Osteoblast (primary cell): ENCODE results near the gene IL3RA. TPM values are rescaled to one million over a fixed set of nuclear protein-coding genes. Genes with fewer than 3 reads are reported as not detected.
"Not testable (repeated sequence)": the region's sequence is repeated elsewhere in the genome, so short reads cannot be mapped to it uniquely, and the experiment has no call there.

Experiments
- DNase-seq: peaks from one replicate; pipeline ENCODE4 v3.0.0; 2011; ENCODE audit warnings: low spot score, mixed read lengths; ENCODE audit not compliant: insufficient read length; ENCODE audit errors: missing footprints
- H2AFZ ChIP-seq: 2 replicates; pipeline ENCODE4 v1.6.0; 2011; ENCODE audit warnings: mild to moderate bottlenecking, low read length
- H3K27ac ChIP-seq: 2 replicates; pipeline ENCODE4 v1.5.1; 2011; ENCODE audit warnings: mild to moderate bottlenecking, low read depth, low read length, moderate library complexity
- H3K27me3 ChIP-seq: 2 replicates; pipeline ENCODE4 v1.6.0; 2012; ENCODE audit warnings: mild to moderate bottlenecking, control low read depth, inconsistent platforms, low read length, moderate library complexity; ENCODE audit not compliant: insufficient read depth
- H3K36me3 ChIP-seq: 2 replicates; pipeline ENCODE4 v1.5.1; 2011; ENCODE audit warnings: mild to moderate bottlenecking, low read length, control low read depth, moderate library complexity; ENCODE audit not compliant: insufficient read depth
- H3K4me1 ChIP-seq: 2 replicates; pipeline ENCODE4 v1.5.1; 2011; ENCODE audit warnings: mild to moderate bottlenecking, low read length, control low read depth, moderate library complexity; ENCODE audit not compliant: insufficient read depth
- H3K4me2 ChIP-seq: 2 replicates; pipeline ENCODE4 v1.6.0; 2011; ENCODE audit warnings: mild to moderate bottlenecking, low read length; ENCODE audit not compliant: insufficient read depth
- H3K4me3 ChIP-seq: fragments of 200-600 bp; sonication (generic); 3 replicates; pipeline ENCODE4 v1.5.1; 2012; ENCODE audit warnings: mild to moderate bottlenecking, low read length, inconsistent platforms; ENCODE audit not compliant: insufficient read depth
- H3K79me2 ChIP-seq: 2 replicates; pipeline ENCODE4 v1.6.0; 2012; ENCODE audit warnings: mild to moderate bottlenecking, low read length, control low read depth, inconsistent platforms; ENCODE audit not compliant: insufficient read depth
- H3K9me3 ChIP-seq: 2 replicates; pipeline ENCODE4 v1.5.1; 2011; ENCODE audit warnings: low read depth, low read length, control low read depth
- H4K20me1 ChIP-seq: 2 replicates; pipeline ENCODE4 v1.6.0; 2012; ENCODE audit warnings: mild to moderate bottlenecking, low read length, control low read depth; ENCODE audit not compliant: insufficient read depth
- CTCF ChIP-seq: IDR thresholded peaks from 2 replicates; pipeline ENCODE4 v1.5.1; 2011; ENCODE audit warnings: mild to moderate bottlenecking, low read depth, low read length, moderate library complexity; ENCODE audit errors: extremely low read depth
- total RNA-seq: library from RNA; depleted of rRNA; stranded (reverse); fragments of >200 nt; gene quantifications from 2 replicates; pipeline ENCODE4 v1.2.3, GENCODE V29; 2012

The IL3RA gene
- total RNA-seq, 1 donor, result 0.72 TPM

- no peaks in the 10 kb centered on the region for H3K36me3 ChIP-seq
- no peak overlapping the region for H3K4me3 ChIP-seq
- TF ChIP-seq CTCF, result no peak
Measured at GRCh38 chrX:1334854-1335253, 1.7 kb upstream of the IL3RA start.

GRCh38 chrX:1336948-1337779 lies 579 bp downstream of the IL3RA start:
- Histone ChIP-seq H3K36me3 (no peaks in the 10 kb centered on the region), H2AFZ (peak overlapping the region; percentile 84), H3K27me3 (no peaks in the 10 kb centered on the region), H4K20me1 (no peaks in the 10 kb centered on the region), H3K4me1 (peaks cover 2% of the 10 kb centered on the region), H3K79me2 (no peaks in the 10 kb centered on the region), H3K27ac (no peak overlapping the region), H3K9me3 (peaks cover 4% of the 10 kb centered on the region), H3K4me2 (peak overlapping the region; percentile 84), H3K4me3 (peak overlapping the region; percentile 68)
- no peak for TF ChIP-seq CTCF
- DNase-seq, result no peak

More at GRCh38 chrX:1334854-1335253, 1.7 kb upstream of the IL3RA start:
- Histone ChIP-seq H3K4me2 (no peak overlapping the region), H3K4me1 (peaks cover 2% of the 10 kb centered on the region), H3K79me2 (no peaks in the 10 kb centered on the region), H4K20me1 (no peaks in the 10 kb centered on the region), H3K27ac (no peak overlapping the region), H3K27me3 (no peaks in the 10 kb centered on the region), H3K9me3 (no peaks in the 10 kb centered on the region), H2AFZ (no peak overlapping the region)
- no peak for DNase-seq

GRCh38 chrX:1341545-1342184 lies 5.1 kb downstream of the IL3RA start:
- DNase-seq, result no peak
- no peak overlapping the region for H2AFZ ChIP-seq
- no peak overlapping the region for H3K4me3 ChIP-seq
- no peak for TF ChIP-seq CTCF
- no peaks in the 10 kb centered on the region for H4K20me1 ChIP-seq
- H3K36me3 ChIP-seq, result no peaks in the 10 kb centered on the region
- peaks cover 2% of the 10 kb centered on the region for H3K4me1 ChIP-seq
- H3K27me3 ChIP-seq, result no peaks in the 10 kb centered on the region
- peaks cover 4% of the 10 kb centered on the region for H3K9me3 ChIP-seq
- H3K4me2 ChIP-seq, result no peak overlapping the region
- H3K27ac ChIP-seq, result no peak overlapping the region
- H3K79me2 ChIP-seq, result no peaks in the 10 kb centered on the region

- not testable (repeated sequence) for DNase-seq, H3K9me3 ChIP-seq
Measured at GRCh38 chrX:1349606-1350005, 13.0 kb downstream of the IL3RA start.

More at GRCh38 chrX:1349606-1350005, 13.0 kb downstream of the IL3RA start:
- not testable (repeated sequence) for H2AFZ ChIP-seq, H3K4me3 ChIP-seq, H3K36me3 ChIP-seq, H3K4me2 ChIP-seq, H3K27ac ChIP-seq, H3K27me3 ChIP-seq, H4K20me1 ChIP-seq, H3K4me1 ChIP-seq, H3K79me2 ChIP-seq
